Cerebellar cortex (tissue), 1 donor: ENCODE results near the gene FOXL1.

Experiments used
- DNase-seq: peaks from one replicate; pipeline ENCODE4 v3.0.0-alpha.2; 2015; ENCODE audit warnings: low spot score

The FOXL1 gene

DNA sequence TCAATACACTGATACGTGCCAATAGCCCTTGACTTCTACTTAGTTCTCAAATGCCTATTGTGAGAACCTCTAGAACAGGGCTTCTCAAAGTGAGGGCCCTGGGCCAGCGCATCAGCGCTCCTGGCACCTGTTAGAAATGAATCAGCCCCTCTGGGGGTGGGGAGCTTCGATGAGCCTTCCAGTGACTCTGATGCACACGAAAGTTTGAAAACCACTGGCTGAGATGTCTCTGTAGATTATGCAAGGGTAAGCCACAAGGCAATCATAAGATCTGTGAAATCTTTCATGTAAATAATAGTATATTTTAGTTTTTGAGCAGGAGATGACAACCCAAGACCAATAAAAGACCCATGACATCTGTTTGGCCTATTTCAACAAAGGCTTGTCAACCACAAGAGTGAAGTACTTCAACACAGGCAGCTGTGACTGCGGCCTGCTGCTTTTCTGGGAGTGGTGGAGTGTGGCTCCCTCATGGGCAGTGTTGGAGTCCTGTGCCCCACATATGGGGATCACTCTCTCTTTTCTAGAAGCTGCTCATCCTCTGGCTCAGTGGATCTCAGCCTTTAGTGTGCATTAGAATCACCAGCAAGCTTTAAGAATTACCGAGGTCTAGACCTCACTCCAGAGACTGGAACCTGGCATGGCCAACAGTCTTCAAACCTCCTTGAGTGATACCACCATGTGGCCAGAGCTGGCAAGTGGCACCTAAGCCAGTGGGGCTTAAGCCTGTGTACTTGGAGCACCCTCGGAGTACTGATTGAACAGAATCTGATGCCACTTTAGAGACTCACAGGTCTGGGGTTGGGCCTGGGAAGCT lies 29.1 kb upstream of the FOXL1 start:
- DNase-seq: no peak

DNA sequence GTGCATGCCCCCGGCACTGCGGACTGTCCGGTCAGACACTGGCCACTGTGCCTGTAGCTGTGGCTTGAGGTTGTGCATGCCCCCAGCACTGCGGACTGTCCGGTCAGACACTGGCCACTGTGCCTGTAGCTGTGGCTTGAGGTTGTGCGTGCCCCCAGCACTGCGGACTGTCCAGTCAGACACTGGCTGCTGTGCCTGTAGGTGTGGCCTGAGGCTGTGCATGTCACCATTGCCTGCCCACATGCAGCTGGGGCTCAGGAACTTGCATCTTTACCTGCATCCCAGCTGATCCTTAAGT lies 28.5 kb upstream of the FOXL1 start:
- no peak for DNase-seq

- no peak for DNase-seq
Measured at GRCh38 chr16:86550281-86550680, 28.1 kb upstream of the FOXL1 start.

GRCh38 chr16:86553356-86553755 lies 25.0 kb upstream of the FOXL1 start:
- no peak for DNase-seq

GRCh38 chr16:86554599-86554916 lies 23.8 kb upstream of the FOXL1 start:
- no peak for DNase-seq

DNA sequence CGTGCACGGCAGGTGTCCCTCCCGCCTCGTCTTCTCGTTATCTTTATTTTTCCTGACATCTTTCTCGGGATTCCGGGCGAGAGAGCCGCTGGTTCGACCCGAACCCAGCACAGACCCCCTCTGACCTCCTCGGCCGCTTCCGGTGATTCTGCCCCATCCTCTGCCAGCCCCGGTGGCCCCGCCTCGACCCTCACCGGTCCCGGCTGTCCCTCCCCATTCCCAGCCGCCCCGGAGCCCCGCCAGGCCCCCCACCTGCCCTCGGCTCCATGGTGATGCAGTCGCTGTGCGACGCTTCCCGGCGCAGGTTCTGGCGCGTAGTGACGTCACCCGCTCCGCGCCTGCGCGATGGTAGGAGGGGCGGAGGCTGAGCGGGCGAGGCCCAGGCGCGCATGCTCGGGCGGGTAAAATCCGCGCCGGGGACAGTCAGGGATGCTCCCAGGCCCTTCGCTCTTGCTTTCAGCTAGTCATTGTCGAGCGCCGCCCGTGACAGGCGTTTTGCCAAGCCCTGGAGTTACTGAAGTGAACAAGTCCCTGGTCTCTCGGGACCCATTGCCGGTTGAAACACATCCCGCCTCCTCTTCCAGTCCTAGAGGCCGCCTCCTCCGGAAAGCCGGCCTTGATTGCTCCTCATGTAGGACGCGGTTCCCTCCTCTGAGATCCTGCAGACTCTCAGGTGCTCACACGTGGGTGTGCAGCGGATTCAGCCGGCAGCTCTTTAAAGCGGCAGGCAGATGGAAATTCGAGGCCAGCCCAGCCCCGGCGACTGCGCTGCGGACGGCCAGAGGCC lies 23.2 kb upstream of the FOXL1 start, which contains the start of gene MTHFSD:
Gene MTHFSD (minus strand): TSS at position 319 of the 787 bp plus-strand sequence. CDS start 51 bp downstream, at position 268.
- DNase-seq: peak; percentile 84

DNA sequence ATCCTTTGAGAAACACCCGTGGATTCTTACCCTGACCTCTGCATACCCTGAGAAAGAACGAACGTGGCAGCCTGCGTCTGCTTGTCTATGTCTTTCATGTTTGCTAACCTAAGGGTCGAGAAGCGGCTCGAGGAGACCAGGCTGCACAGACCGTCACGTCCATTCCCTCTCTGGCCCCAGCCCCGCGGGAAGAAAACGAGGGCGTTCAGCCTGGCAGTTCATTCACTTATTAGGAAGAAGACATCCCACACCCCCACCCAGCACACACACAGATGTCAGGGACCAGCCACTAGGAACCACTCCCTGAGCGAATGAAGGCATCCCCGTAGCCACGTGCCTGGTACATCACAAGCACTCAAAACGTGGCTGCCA lies 22.7 kb upstream of the FOXL1 start:
- no peak for DNase-seq

- no peak for DNase-seq
Measured at GRCh38 chr16:86556576-86556975, 21.8 kb upstream of the FOXL1 start.

DNA sequence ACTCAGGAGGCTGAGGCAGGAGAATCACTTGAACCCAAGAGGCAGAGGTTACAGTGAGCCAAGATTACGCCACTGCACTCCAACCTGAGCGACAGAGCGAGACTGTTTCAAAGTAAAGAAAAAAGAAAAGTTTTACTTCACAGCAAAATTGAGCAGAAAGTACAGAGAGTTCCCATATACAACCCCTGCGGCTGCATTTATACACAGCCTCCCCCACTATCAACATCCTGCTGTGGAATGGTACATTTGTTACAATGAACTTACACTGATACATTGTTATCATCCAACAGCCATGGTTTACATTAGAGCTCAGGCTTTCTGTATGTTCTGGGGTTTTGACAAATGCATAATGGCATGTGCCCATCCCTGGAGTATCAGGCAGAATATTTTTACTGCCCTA lies 20.8 kb upstream of the FOXL1 start:
- no peak for DNase-seq

- no peak for DNase-seq
Measured at GRCh38 chr16:86558355-86559193, 19.8 kb upstream of the FOXL1 start.

- no peak for DNase-seq
Measured at GRCh38 chr16:86559802-86560305, 18.5 kb upstream of the FOXL1 start.

GRCh38 chr16:86562356-86562755 lies 16.0 kb upstream of the FOXL1 start:
- DNase-seq: no peak

GRCh38 chr16:86563469-86564345 lies 14.6 kb upstream of the FOXL1 start:
- DNase-seq: peak; percentile 93

DNA sequence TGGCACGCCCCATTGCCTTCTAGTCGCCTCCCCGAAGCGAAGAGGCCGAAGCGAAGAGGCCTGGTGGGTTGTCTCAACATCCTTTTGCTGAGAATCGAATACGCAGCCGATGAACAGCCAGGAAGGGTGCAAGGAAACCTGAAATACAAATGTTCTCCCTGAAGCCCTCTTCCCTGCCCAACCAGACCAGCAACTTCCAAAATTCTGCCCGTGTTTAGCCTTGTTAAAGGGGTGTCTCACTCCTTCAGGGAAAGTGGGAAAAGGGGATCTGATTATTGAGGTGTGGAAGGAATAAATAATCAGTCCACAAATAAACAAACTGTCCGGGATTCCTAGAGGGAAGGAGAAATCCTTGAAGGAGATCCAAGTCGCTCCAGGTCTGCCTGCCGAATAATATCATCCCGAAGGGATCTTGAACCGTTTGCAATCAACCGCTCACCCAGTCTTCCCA lies 13.1 kb upstream of the FOXL1 start:
- no peak for DNase-seq

DNA sequence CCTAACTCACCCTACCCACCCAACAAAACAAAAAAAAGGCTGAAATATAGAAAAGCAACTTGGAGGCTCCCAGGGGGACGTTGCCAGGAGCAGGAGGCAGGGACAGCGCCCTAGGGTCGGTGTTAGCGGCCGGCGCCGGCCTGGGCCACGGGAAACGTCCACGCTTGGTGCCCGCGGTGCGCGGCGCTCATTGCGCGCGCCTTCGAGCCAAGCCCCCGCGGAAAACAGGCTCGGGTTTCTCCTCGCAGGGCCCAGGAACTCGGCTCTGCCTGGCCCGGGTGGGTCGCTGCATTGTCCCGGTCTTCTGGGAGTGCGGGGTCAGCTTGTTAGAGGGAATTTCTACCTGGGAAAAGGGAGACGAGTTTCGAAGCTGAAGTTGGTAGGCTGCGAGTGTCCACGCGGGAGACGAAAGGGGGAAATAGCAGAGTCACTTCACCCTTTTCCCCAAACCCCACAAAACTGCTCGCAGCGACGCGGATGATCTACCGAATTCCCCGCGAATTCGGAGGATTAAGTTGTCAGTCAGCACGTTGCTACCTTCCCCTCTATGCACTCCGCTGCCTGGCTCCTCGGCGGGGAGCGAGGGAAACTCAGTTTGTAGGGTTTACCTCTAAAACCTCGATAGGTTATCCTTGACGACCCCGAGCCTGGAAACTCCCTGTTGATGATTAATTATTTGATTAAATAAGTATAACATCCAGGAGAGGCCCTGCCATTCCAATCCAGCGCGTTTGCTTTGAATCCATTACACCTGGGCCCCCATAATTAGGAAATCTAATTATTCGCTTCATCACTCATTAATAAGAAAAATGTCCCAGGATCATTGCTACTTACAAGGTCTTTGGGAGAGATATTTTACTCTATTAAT lies 12.5 kb upstream of the FOXL1 start:
- DNase-seq: no peak

DNA sequence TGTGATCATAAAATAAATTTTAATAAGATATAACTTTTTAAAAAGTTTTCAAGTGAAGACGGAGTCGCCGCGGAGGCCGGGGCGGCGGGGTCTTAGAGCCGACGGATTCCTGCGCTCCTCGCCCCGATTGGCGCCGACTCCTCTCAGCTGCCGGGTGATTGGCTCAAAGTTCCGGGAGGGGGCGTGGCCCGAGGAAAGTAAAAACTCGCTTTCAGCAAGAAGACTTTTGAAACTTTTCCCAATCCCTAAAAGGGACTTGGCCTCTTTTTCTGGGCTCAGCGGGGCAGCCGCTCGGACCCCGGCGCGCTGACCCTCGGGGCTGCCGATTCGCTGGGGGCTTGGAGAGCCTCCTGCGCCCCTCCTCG lies 11.8 kb upstream of the FOXL1 start, which contains the start of gene FOXC2:
Gene FOXC2 (plus strand): TSS at position 229 of the 365 bp plus-strand sequence. CDS start 507 bp downstream, outside the sequence.
- DNase-seq: peak; percentile 67

DNA sequence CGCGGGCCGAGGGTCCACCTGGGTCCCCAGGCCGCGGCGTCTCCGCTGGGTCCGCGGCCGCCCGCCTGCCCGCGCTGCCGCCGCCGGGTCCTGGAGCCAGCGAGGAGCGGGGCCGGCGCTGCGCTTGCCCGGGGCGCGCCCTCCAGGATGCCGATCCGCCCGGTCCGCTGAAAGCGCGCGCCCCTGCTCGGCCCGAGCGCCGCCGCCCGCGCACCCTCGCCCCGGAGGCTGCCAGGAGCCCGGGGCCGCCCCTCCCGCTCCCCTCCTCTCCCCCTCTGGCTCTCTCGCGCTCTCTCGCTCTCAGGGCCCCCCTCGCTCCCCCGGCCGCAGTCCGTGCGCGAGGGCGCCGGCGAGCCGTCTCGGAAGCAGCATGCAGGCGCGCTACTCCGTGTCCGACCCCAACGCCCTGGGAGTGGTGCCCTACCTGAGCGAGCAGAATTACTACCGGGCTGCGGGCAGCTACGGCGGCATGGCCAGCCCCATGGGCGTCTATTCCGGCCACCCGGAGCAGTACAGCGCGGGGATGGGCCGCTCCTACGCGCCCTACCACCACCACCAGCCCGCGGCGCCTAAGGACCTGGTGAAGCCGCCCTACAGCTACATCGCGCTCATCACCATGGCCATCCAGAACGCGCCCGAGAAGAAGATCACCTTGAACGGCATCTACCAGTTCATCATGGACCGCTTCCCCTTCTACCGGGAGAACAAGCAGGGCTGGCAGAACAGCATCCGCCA lies 11.2 kb upstream of the FOXL1 start:
- DNase-seq: no peak

- no peak for DNase-seq
Measured at GRCh38 chr16:86567701-86568581, 10.4 kb upstream of the FOXL1 start.
